BE2C (cell line): Measurements from ENCODE around the gene FOXO6. TPM values are rescaled to one million over a fixed set of nuclear protein-coding genes. Genes with fewer than 3 reads are reported as not detected.
A peak's percentile ranks its signal among the peaks of the same experiment; 100 is the strongest.

ENCODE experiments used
- DNase-seq: peaks from one replicate; pipeline ENCODE4 v3.0.0-alpha.2; 2020
- H3K27me3 ChIP-seq: fragments of 250-450 bp; sonication (Bioruptor Pico); 2 replicates; pipeline ENCODE4 v1.5.1; 2020; ENCODE audit warnings: mild to moderate bottlenecking
- H3K36me3 ChIP-seq: fragments of 250-450 bp; sonication (Bioruptor Pico); 2 replicates; pipeline ENCODE4 v1.5.1; 2020; ENCODE audit warnings: mild to moderate bottlenecking
- H3K4me1 ChIP-seq: fragments of 250-450 bp; sonication (Bioruptor Pico); 2 replicates; pipeline ENCODE4 v1.5.1; 2020
- H3K4me3 ChIP-seq: 2 replicates; pipeline ENCODE4 v1.5.1; 2011; ENCODE audit warnings: low read depth, low read length
- H3K9me3 ChIP-seq: fragments of 250-450 bp; sonication (Bioruptor Pico); 2 replicates; pipeline ENCODE4 v1.5.1; 2020
- polyA plus RNA-seq: library from polyadenylated mRNA; unstranded; fragments of >200 nt; gene quantifications from one replicate; pipeline ENCODE4 v1.2.1, GENCODE V29; 2012; ENCODE audit warnings: low read depth, missing spikeins; ENCODE audit not compliant: insufficient read length, insufficient read depth
- TF ChIP-seq, protein P1 (sequence below): IDR thresholded peaks from 2 replicates; pipeline ENCODE4 v1.5.1; 2012; ENCODE audit warnings: mild to moderate bottlenecking, low read depth, low read length

FOXO6 gene
- polyA plus RNA-seq = 29.1 TPM

DNA sequence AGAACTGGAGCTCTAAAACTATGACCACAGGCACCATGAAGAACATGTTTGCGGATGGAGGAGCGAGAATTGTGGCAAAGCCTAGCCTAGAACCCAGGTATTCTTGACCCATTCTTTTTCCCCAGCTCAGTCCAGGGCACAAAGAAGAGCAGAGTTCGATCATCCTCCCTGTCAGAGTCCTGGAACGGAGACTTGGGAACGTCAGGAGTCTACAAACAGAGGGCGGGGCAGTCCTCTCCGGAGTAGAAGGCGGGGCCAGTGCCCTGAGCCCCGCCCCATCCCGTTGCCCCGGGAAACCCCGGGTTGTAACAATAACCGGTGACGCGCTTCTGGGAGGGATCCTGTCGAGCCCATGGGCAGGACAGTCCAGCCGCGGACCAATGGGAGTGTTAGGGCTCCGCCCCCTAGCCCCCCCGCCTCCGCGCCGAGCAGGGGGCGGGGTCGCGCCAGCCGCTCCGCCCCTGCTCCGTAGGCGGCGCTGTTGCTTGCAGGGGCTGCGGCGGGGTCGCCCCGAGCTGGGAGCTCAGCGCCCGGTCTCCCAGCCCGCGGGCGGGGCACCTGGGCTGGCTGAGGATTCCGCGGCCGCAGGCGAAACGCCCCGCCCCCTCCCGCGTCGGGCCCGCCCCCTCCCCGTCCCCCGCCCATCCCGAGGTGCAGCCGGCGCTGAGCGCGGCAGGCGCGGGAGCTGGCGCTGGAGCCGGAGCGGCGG, at the start of gene FOXO6:
Gene FOXO6, plus strand, starts transcription at position 649 of the 709 bp plus-strand sequence.
- Histone ChIP-seq H3K27me3 (peaks cover 6% of the 10 kb centered on the region; the same call in 1 of the 2 replicates), H3K36me3 (no peaks in the 10 kb centered on the region), H3K4me1 (peaks cover 14% of the 10 kb centered on the region), H3K4me3 (peak within 1 kb of the TSS; percentile 43), H3K9me3 (no peaks in the 10 kb centered on the region)
- TF ChIP-seq, protein P1, sequence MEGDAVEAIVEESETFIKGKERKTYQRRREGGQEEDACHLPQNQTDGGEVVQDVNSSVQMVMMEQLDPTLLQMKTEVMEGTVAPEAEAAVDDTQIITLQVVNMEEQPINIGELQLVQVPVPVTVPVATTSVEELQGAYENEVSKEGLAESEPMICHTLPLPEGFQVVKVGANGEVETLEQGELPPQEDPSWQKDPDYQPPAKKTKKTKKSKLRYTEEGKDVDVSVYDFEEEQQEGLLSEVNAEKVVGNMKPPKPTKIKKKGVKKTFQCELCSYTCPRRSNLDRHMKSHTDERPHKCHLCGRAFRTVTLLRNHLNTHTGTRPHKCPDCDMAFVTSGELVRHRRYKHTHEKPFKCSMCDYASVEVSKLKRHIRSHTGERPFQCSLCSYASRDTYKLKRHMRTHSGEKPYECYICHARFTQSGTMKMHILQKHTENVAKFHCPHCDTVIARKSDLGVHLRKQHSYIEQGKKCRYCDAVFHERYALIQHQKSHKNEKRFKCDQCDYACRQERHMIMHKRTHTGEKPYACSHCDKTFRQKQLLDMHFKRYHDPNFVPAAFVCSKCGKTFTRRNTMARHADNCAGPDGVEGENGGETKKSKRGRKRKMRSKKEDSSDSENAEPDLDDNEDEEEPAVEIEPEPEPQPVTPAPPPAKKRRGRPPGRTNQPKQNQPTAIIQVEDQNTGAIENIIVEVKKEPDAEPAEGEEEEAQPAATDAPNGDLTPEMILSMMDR = peak; percentile 43
- peak; percentile 96 for DNase-seq

GRCh38 chr1:41312991-41313645, 48.1 kb upstream of the FOXO6 start:
- no peak overlapping the region for H3K4me3 ChIP-seq
- no peaks in the 10 kb centered on the region for H3K27me3 ChIP-seq
- H3K36me3 ChIP-seq = no peaks in the 10 kb centered on the region
- TF ChIP-seq, protein P1 = no peak
- DNase-seq = no peak
- no peaks in the 10 kb centered on the region for H3K9me3 ChIP-seq
- no peaks in the 10 kb centered on the region for H3K4me1 ChIP-seq

GRCh38 chr1:41313661-41314131, 47.5 kb upstream of the FOXO6 start:
- H3K27me3 ChIP-seq = no peaks in the 10 kb centered on the region
- TF ChIP-seq, protein P1 = peak; percentile 51
- H3K9me3 ChIP-seq = no peaks in the 10 kb centered on the region
- peak; percentile 33 for DNase-seq
- no peak overlapping the region for H3K4me3 ChIP-seq
- H3K36me3 ChIP-seq = no peaks in the 10 kb centered on the region
- no peaks in the 10 kb centered on the region for H3K4me1 ChIP-seq

- TF ChIP-seq, protein P1 = no peak
- no peak for DNase-seq
- Histone ChIP-seq H3K9me3 (no peaks in the 10 kb centered on the region), H3K27me3 (no peaks in the 10 kb centered on the region), H3K4me3 (no peak overlapping the region), H3K36me3 (no peaks in the 10 kb centered on the region), H3K4me1 (no peaks in the 10 kb centered on the region)
Measured at GRCh38 chr1:41314376-41315145, 46.7 kb upstream of the FOXO6 start.

DNA sequence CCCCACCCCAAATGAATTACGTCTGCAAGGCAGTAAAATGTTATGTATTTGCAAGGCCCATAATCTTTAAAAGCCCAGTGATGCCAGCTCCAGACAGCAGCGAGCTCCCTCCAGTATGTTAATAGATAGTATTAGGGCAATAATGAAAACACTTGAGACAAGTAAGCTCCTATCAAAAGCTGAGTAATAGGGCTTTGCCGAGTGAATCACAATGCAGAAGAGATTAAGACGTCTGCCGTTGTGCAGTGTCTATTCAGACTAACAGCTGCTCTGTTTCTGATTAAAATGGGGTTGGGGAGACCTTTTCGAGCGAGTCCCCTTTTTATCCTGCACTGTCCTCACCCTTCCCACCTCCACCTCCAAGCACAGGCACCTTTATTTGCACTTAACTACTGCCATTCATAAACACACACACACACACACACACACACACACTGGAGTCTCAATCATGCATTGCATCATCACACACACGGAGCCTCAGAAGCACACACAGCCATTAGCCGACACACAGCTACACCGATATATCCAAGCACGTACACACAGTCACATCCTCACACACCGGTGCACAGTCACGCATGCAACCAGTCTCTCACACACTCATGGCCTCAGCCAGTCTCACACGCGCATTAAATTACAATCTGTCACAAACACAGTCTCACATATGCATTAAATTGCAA, 46.0 kb upstream of the FOXO6 start:
- Histone ChIP-seq H3K4me3 (no peak overlapping the region), H3K9me3 (no peaks in the 10 kb centered on the region), H3K27me3 (no peaks in the 10 kb centered on the region), H3K4me1 (no peaks in the 10 kb centered on the region), H3K36me3 (no peaks in the 10 kb centered on the region)
- no peak for DNase-seq
- TF ChIP-seq, protein P1 = no peak
